Upper lobe of left lung (tissue), 4 donors: ENCODE data around the gene AP3M1.

ENCODE experiments used
- CTCF ChIP-seq, 6 experiments: fragments of 450-650 bp in 4 of 6; fragments of 200-600 bp in 2 of 6; sonication (generic) in 2 of 6; IDR thresholded peaks; one replicate each; pipeline ENCODE4 v1.5.1; 2016 to 2019; ENCODE audit warnings: antibody characterized with exemption in 6 of 6
- EP300 ChIP-seq, 4 donors: sonication (generic); formaldehyde crosslinking; IDR thresholded peaks; one replicate each; pipeline ENCODE4 v1.5.1; 2017; ENCODE audit warnings: antibody characterized with exemption in 4 of 4, control low read depth in 2 of 4
- POLR2A ChIP-seq, 4 donors: fragments of 450-650 bp; IDR thresholded peaks; one replicate each; pipeline ENCODE4 v1.5.1; 2016 to 2017; ENCODE audit warnings: antibody characterized with exemption in 4 of 4, mild to moderate bottlenecking in 2 of 4
- POLR2AphosphoS5 ChIP-seq, 2 donors: sonication (generic); formaldehyde crosslinking; IDR thresholded peaks; one replicate each; pipeline ENCODE4 v1.5.1; 2017; ENCODE audit warnings: antibody characterized with exemption in 2 of 2

- TF ChIP-seq CTCF (IDR thresholded peaks at IDR 0.05) (no peak), EP300 (IDR thresholded peaks at IDR 0.05) (no peak), POLR2A (IDR thresholded peaks at IDR 0.05) (no peak), POLR2AphosphoS5 (IDR thresholded peaks at IDR 0.05) (no peak)
Measured at GRCh38 chr10:74097776-74098175, 52.9 kb downstream of the AP3M1 start.
